Heart right ventricle (tissue), 16 donors: ENCODE data around the gene HSPA4. TPM values are rescaled to one million over a fixed set of nuclear protein-coding genes. Genes with fewer than 3 reads are reported as not detected.

ENCODE experiments used
- ATAC-seq, 8 donors: fragments of 200-7000 bp; cut with Tn5 transposase; one replicate each; pipeline ENCODE4 v1.9.1; 2020; ENCODE audit warnings: mild to moderate bottlenecking in 8 of 8, moderate library complexity in 8 of 8, moderate number of reproducible peaks in 1 of 8
- DNase-seq, 2 donors: peaks; one replicate each; pipeline ENCODE4 v3.0.0-alpha.2; 2020
- H3K27ac ChIP-seq, 10 donors: fragments of 200-600 bp; sonication (generic) in 2 of 10; one replicate each; pipeline versions ENCODE4 v1.5.0 to v1.8.0; 2020 to 2022; ENCODE audit warnings: mild to moderate bottlenecking in 3 of 10
- H3K27me3 ChIP-seq, 7 donors: fragments of 200-600 bp; one replicate each; pipeline ENCODE4 v1.8.0; 2021 to 2022; ENCODE audit warnings: mild to moderate bottlenecking in 2 of 7
- H3K36me3 ChIP-seq, 9 donors: fragments of 200-600 bp; sonication (generic) in 1 of 9; one replicate each; pipeline versions ENCODE4 v1.5.0 to v1.8.0; 2020 to 2022; ENCODE audit warnings: mild to moderate bottlenecking in 2 of 9
- H3K4me1 ChIP-seq, 9 donors: fragments of 200-600 bp; sonication (generic) in 1 of 9; one replicate each; pipeline versions ENCODE4 v1.5.0 to v1.8.0; 2020 to 2022; ENCODE audit warnings: mild to moderate bottlenecking in 4 of 9
- H3K4me3 ChIP-seq, 10 donors: fragments of 200-600 bp; sonication (generic) in 2 of 10; one replicate each; pipeline versions ENCODE4 v1.5.0 to v1.8.0; 2020 to 2022; ENCODE audit warnings: mild to moderate bottlenecking in 7 of 10, moderate library complexity in 2 of 10
- H3K9me3 ChIP-seq, 11 donors: fragments of 200-600 bp in 10 of 11; sonication (generic) in 2 of 11; one replicate each; pipeline versions ENCODE4 v1.5.0 to v1.8.0; 2013 to 2022; ENCODE audit warnings: mild to moderate bottlenecking in 2 of 11, control low read depth in 1 of 11, moderate library complexity in 1 of 11
- CTCF ChIP-seq, 9 donors: fragments of 200-600 bp; sonication (generic) in 2 of 9; IDR thresholded peaks; one replicate each; pipeline versions ENCODE4 v1.5.0 to v1.8.0; 2021 to 2022; ENCODE audit warnings: antibody characterized with exemption in 9 of 9, mild to moderate bottlenecking in 5 of 9, moderate library complexity in 1 of 9
- WGBS, 2 donors: extraction: QIAGEN DNeasy Blood & Tissue Kit; methylation state at CpG; one replicate each; pipeline ENCODE4 v1.1.7; 2013; ENCODE audit warnings: inconsistent platforms in 1 of 2; 5-methylcytosine and 5-hydroxymethylcytosine counted together
- intact Hi-C, 10 donors: fragments of 100-400 bp; cut with DNase I; formaldehyde crosslinking; loops; one replicate each; pipeline versions ENCODE4 v1.11.1 to v1.14.2; 2022
- polyA plus RNA-seq, 2 donors: library from polyadenylated mRNA; stranded (reverse); fragments of 200-250 nt; gene quantifications; one replicate each; pipeline ENCODE4 v1.2.3, GENCODE V29; 2013
- total RNA-seq, 10 donors: library from RNA; stranded (reverse); fragmentation: NEBNext Ultra II Directional in 3 of 10; extraction: Animal tissue kit (Norgen Biotek cat#: 25700) in 3 of 10; gene quantifications; one replicate each; pipeline versions ENCODE4 v1.2.1 to v1.2.4, GENCODE V29; 2021 to 2023
- donor health status: Arrhythmogenic right ventricular cardiomyopathy.
- donor health status: ischemic (EF 13 %, LVEDD 7.1; RV severe dilation, severe dysfunction).
- donor health status: healthy with polysubstance abuse.
- donor health status: DM: no; HTN: yes; CAD: no.
- donor health status: DM: no; HTN: no; CAD: no.
- donor health status: ischemic (EF 25% LVEDD 6.9; RV normal size, moderate dysfunction).
- donor health status: ischemic (EF 25% LVEDD 5.7; RV mildly dilated, moderate dysfunction).
- donor health status: healthy.
- donor health status: DM: yes; HTN: yes; CAD: no.
- donor health status: Ischemic cardiomyopathy.
- donor health status: ischemic (EF 35%, LVEDD 5.7; RV mildly dilated, moderate dysfunction).
- donor health status: nonischemic (EF 11% LVEDD 7.7; RV severe dilation, severe dysfunction).
- donor health status: DM: yes; HTN: yes; CAD: no.
- donor health status: PGD.
- donor health status: ischemic (EF 29% LVEDD 5.4; RV normal size, mild dysfunction).
- donor health status: nonischemic (EF 23%, LVEDD 6.1; RV moderate dilation, normal function).

The HSPA4 gene
- total and polyA plus RNA-seq, 12 donors = 44.9 to 179 (median 111) TPM

GRCh38 chr5:133145436-133146170, 93.8 kb downstream of the HSPA4 start:
- intact Hi-C loops = no loop called here
- H3K27me3 ChIP-seq = peaks cover 0 to 10% (median 4%) of the 10 kb centered on the region in 7 donors
- peaks cover 0 to 5% (median 0%) of the 10 kb centered on the region in 9 donors for H3K4me1 ChIP-seq
- no peak overlapping the region for H3K27ac ChIP-seq
- TF ChIP-seq CTCF (IDR thresholded peaks at IDR 0.05) = no peak
- H3K4me3 ChIP-seq = no peak overlapping the region
- H3K9me3 ChIP-seq = no peaks in the 10 kb centered on the region
- DNase-seq (no peak), ATAC-seq (no peak)
- no peaks in the 10 kb centered on the region for H3K36me3 ChIP-seq
- WGBS, 2 donors = 82 to 85% methylated on average over 11 of the region's 11 CpGs

GRCh38 chr5:133147411-133147810, 95.6 kb downstream of the HSPA4 start:
- WGBS, 2 donors = 32% methylated on average over 7 of the region's 7 CpGs
- ATAC-seq (peak in 1 of 8 donors; percentile 77), DNase-seq (peak in 1 of 2 donors; percentile 16)
- H3K27ac ChIP-seq = peak overlapping the region in 1 of 10 donors; percentile 18
- intact Hi-C loops = no loop called here
- no peak for TF ChIP-seq CTCF (IDR thresholded peaks at IDR 0.05)
- H3K4me3 ChIP-seq = no peak overlapping the region
- peaks cover 0 to 5% (median 0%) of the 10 kb centered on the region in 9 donors for H3K4me1 ChIP-seq
- H3K9me3 ChIP-seq = no peaks in the 10 kb centered on the region
- no peaks in the 10 kb centered on the region for H3K36me3 ChIP-seq
- H3K27me3 ChIP-seq = peaks cover 0 to 6% (median 0%) of the 10 kb centered on the region in 7 donors

- peak in 1 of 8 donors; percentile 71 for ATAC-seq
Observed at GRCh38 chr5:133147815-133148567, 96.2 kb downstream of the HSPA4 start.

More at GRCh38 chr5:133147815-133148567, 96.2 kb downstream of the HSPA4 start:
- Histone ChIP-seq H3K27ac (peak overlapping the region in 1 of 10 donors; percentile 18), H3K36me3 (no peaks in the 10 kb centered on the region), H3K4me1 (peaks cover 0 to 5% (median 0%) of the 10 kb centered on the region in 9 donors), H3K9me3 (no peaks in the 10 kb centered on the region), H3K27me3 (peaks cover 0 to 2% (median 0%) of the 10 kb centered on the region in 7 donors), H3K4me3 (no peak overlapping the region)
- intact Hi-C loops = no loop called here
- TF ChIP-seq CTCF (IDR thresholded peaks at IDR 0.05) = no peak
- DNase-seq = no peak
- 88% methylated on average over 7 of the region's 7 CpGs for WGBS, 2 donors
